ENCODE measurements around the gene PHETA1. TPM values are rescaled to one million over a fixed set of nuclear protein-coding genes. Genes with fewer than 3 reads are reported as not detected.

Gene PHETA1
- total and polyA plus RNA-seq, 10 of the 15 experiments (the other 5 are each of a cell fraction or from before 2014, with no cell fraction given): 0.02 to 1.3 (median 0.51) TPM; not detected in 1

GRCh38 chr12:111359231-111359913, 9.5 kb downstream of the PHETA1 start:
- H3K9me3 ChIP-seq (replicated peaks; ENCODE audit: control insufficient read depth, insufficient read depth, low read length): no peaks in the 10 kb centered on the region
- no peak for TF ChIP-seq NBN (IDR thresholded peaks at IDR 0.05)
- no peak for TF ChIP-seq NFXL1 (IDR thresholded peaks at IDR 0.05; ENCODE audit: borderline replicate concordance)
- no peak for TF ChIP-seq SRF (IDR thresholded peaks at IDR 0.05; ENCODE audit: low read depth in 2 of 2, low read length in 2 of 2)
- no peak for TF ChIP-seq REST (IDR thresholded peaks at IDR 0.05; ENCODE audit: low read depth, low read length)
- TF ChIP-seq MAX (IDR thresholded peaks at IDR 0.05; ENCODE audit: low read depth, low read length): no peak
- TF ChIP-seq MLLT1 (IDR thresholded peaks at IDR 0.05): no peak
- TF ChIP-seq EGR1 (IDR thresholded peaks at IDR 0.05; ENCODE audit: borderline replicate concordance in 1 of 2, low read depth in 2 of 2, low read length in 2 of 2): no peak
- TF ChIP-seq POLR2AphosphoS5 (IDR thresholded peaks at IDR 0.05; ENCODE audit: low read length): no peak
- no peak for TF ChIP-seq CHD2 (IDR thresholded peaks at IDR 0.05; ENCODE audit: borderline replicate concordance, low read depth, low read length)
- no peak for TF ChIP-seq CREM (IDR thresholded peaks at IDR 0.05; ENCODE audit: low read depth)
- TF ChIP-seq NR2C2 (IDR thresholded peaks at IDR 0.05; ENCODE audit: borderline replicate concordance, control insufficient read depth, insufficient read length, low read depth): no peak
- TF ChIP-seq IKZF1 (conservative IDR thresholded peaks at IDR 0.05): no peak
- no peak for TF ChIP-seq E2F8 (IDR thresholded peaks at IDR 0.05; ENCODE audit: low read depth, partially characterized antibody)
- no peak for TF ChIP-seq SMARCA5 (IDR thresholded peaks at IDR 0.05)
- TF ChIP-seq ZSCAN29 (IDR thresholded peaks at IDR 0.05): no peak
- no peak for TF ChIP-seq HDAC6 (IDR thresholded peaks at IDR 0.05; ENCODE audit: unreplicated experiment)
- no peaks in the 10 kb centered on the region for H3K36me3 ChIP-seq (ENCODE audit: control insufficient read depth in 2 of 2, insufficient read depth in 2 of 2, low read length in 1 of 2)
- no peak overlapping the region for H3K4me3 ChIP-seq
- ChIA-PET CTCF (interaction anchor here (1.0 kb wide), 1 partner anchor 38 kb away, joined by 3 read pairs; no protein-coding TSS in a partner anchor), RAD21 (ENCODE audit: unreplicated experiment) (no interaction called here), SMC1A (ENCODE audit: uncharacterized antibody, unreplicated experiment) (no interaction called here), POLR2A (interaction anchor here (0.6 kb wide), 1 partner anchor 952 kb away, joined by 3 read pairs; no protein-coding TSS in a partner anchor)
- no peak for FAIRE-seq
- no TSS peak for BruUV-seq (replicated peaks)
- no peak for DNase-seq (ENCODE audit: low read depth, low spot score)
- H3K4me2 ChIP-seq (ENCODE audit: control insufficient read depth, insufficient read depth): no peak overlapping the region
- ATAC-seq: no peak; the same call in 2 of the 3 replicates
- H3K4me1 ChIP-seq (ENCODE audit: control insufficient read depth, insufficient read depth, low read length): peaks cover 7% of the 10 kb centered on the region
- no peak overlapping the region for H3K9ac ChIP-seq (ENCODE audit: control insufficient read depth, insufficient read depth, low read length)
- 37% methylated on average over 11 of the region's 11 CpGs for WGBS (ENCODE audit: insufficient coverage, insufficient replicate concordance, low lambda C conversion rate, missing lambda C conversion rate)
- H4K20me1 ChIP-seq (ENCODE audit: control insufficient read depth, insufficient read depth): no peaks in the 10 kb centered on the region
- no peak overlapping the region for H3K27ac ChIP-seq (ENCODE audit: control insufficient read depth, insufficient read depth)
- H3K27me3 ChIP-seq (replicated peaks in 1 of 2; ENCODE audit: control insufficient read depth in 2 of 2, insufficient read depth in 2 of 2, low read length in 1 of 2): no peaks in the 10 kb centered on the region; a peak in 1 of 4 replicates
- in situ Hi-C loops (cut with MboI) (no loop called here), intact Hi-C loops (cut with micrococcal nuclease; ENCODE audit: unreplicated experiment) (no loop called here)
- H3K79me2 ChIP-seq (ENCODE audit: control insufficient read depth, insufficient read depth, low read length): no peaks in the 10 kb centered on the region
- no peak overlapping the region for H2AFZ ChIP-seq (ENCODE audit: control insufficient read depth, low read depth, low read length)

All from GM12878 (cell line).